ENCODE data around the gene TCF20.

Gene TCF20

DNA sequence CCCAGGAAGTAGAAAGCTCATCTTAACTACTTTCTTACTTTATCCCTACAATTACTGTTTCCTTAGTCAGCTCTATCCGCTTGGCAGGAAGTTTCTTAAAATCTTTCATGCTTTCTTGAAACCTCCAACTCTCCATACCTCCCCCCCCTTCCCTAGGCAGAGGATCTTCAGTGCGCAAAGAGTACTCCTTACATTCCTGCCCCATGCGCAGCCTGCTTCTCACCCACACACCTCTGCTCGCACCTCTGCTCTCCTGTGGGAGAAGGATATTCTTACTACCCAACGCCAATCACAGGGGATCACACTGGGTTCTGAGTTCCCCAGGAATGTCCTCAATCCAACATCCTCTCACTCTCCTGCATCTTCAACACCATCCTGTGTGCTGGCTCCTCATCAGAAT is 12.3 kb downstream of the TCF20 start:
- Mint-ChIP-seq H3K27ac (peak overlapping the region; percentile 12), H3K27me3 (ENCODE audit: low read depth, poor library complexity) (peaks cover 2% of the 10 kb centered on the region), H3K4me1 (peaks cover 29% of the 10 kb centered on the region), H3K4me3 (no peak overlapping the region), H3K9me3 (no peaks in the 10 kb centered on the region), H3K36me3 (ENCODE audit: low read depth) (no peaks in the 10 kb centered on the region)
- TF ChIP-seq, protein P1, sequence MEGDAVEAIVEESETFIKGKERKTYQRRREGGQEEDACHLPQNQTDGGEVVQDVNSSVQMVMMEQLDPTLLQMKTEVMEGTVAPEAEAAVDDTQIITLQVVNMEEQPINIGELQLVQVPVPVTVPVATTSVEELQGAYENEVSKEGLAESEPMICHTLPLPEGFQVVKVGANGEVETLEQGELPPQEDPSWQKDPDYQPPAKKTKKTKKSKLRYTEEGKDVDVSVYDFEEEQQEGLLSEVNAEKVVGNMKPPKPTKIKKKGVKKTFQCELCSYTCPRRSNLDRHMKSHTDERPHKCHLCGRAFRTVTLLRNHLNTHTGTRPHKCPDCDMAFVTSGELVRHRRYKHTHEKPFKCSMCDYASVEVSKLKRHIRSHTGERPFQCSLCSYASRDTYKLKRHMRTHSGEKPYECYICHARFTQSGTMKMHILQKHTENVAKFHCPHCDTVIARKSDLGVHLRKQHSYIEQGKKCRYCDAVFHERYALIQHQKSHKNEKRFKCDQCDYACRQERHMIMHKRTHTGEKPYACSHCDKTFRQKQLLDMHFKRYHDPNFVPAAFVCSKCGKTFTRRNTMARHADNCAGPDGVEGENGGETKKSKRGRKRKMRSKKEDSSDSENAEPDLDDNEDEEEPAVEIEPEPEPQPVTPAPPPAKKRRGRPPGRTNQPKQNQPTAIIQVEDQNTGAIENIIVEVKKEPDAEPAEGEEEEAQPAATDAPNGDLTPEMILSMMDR (IDR thresholded peaks at IDR 0.05), result no peak
- no peak for DNase-seq

DNA sequence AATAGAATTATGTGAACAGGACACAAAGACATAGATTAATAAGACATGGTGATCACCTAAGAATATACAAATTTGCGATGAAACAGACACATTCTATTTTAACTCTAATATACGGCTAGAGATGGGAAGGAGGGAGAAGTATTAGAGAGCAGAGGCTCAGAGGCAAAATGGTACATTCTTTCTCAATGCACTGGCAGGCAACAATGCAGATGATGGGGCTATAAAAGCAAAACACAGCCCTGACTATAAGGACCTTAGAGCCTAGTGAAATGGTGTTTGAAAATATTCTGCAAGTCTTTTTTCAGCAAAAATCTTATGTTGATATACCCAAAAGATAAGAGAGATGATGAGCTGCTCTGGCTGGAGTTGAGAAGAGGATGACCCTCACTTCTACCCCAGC is 13.1 kb downstream of the TCF20 start:
- H3K36me3 Mint-ChIP-seq (ENCODE audit: low read depth), result no peaks in the 10 kb centered on the region
- no peak overlapping the region for H3K27ac Mint-ChIP-seq
- TF ChIP-seq, protein P1 (IDR thresholded peaks at IDR 0.05), result no peak
- DNase-seq, result no peak
- H3K4me1 Mint-ChIP-seq, result peaks cover 29% of the 10 kb centered on the region
- H3K4me3 Mint-ChIP-seq, result no peak overlapping the region
- no peaks in the 10 kb centered on the region for H3K27me3 Mint-ChIP-seq (ENCODE audit: low read depth, poor library complexity)
- H3K9me3 Mint-ChIP-seq, result no peaks in the 10 kb centered on the region

DNA sequence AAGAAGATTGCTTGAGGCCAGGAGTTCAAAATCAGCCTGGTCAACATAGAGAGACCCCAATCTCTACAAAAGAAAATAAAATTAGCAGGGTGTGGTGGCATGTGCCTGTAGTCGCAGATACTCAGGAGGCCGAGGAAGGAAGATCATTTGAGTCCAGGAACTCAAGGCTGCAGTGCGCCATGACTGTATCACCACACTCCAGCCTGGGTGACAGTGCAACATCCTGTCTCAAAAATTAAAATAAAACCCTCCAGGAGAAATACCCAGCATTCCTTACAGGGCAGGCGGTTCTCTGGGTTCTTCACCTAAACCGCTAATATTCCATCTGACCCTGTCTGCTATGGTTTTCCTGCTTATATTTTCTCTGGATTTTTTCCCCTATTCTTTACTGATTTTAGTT is 13.5 kb downstream of the TCF20 start:
- Mint-ChIP-seq H3K4me1 (peaks cover 29% of the 10 kb centered on the region), H3K4me3 (no peak overlapping the region), H3K27me3 (ENCODE audit: low read depth, poor library complexity) (no peaks in the 10 kb centered on the region), H3K36me3 (ENCODE audit: low read depth) (no peaks in the 10 kb centered on the region), H3K9me3 (no peaks in the 10 kb centered on the region), H3K27ac (no peak overlapping the region)
- no peak for DNase-seq
- TF ChIP-seq, protein P1 (IDR thresholded peaks at IDR 0.05), result no peak

DNA sequence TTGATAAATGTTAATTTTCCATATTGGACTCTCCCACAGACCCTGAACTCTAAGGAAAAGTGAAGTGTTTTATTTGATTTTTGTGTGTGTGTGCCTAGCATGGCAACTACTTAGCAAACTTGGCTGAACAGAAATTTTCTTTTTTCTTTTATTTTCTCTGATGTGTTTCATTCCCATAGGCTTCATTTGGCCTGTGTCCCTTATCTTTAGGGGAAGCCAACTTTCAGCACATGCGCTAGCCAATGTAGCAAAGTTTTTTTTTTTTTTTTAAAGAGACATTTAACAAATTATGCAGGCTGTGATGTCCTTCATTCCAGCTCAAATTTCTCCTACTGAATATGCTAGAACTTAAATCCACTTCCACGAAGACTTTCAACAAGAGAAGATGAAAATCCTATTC is 14.2 kb downstream of the TCF20 start:
- Mint-ChIP-seq H3K27ac (no peak overlapping the region), H3K4me3 (no peak overlapping the region), H3K9me3 (no peaks in the 10 kb centered on the region), H3K4me1 (peaks cover 29% of the 10 kb centered on the region), H3K36me3 (ENCODE audit: low read depth) (no peaks in the 10 kb centered on the region), H3K27me3 (ENCODE audit: low read depth, poor library complexity) (no peaks in the 10 kb centered on the region)
- TF ChIP-seq, protein P1 (IDR thresholded peaks at IDR 0.05), result no peak
- no peak for DNase-seq

DNA sequence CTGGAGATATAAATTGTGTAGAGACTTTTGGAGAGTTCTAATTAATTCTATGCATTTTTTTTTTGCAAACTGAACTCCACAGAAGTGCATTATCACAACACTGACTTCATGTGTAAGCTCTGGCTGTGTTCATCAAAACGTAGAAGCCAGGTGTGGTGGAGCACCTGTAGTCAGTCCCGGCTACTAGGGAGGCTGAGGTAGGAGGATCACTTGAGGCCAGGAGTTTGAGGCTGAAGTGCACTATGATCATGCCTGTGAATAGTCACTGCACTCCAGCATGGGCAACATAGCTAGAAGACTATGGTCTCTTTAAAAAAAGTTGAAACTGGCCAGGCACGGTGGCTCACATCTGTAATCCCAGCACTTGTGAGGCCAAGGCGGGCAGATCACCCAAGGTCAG is 20.6 kb downstream of the TCF20 start:
- H3K27me3 Mint-ChIP-seq (ENCODE audit: low read depth, poor library complexity), result no peaks in the 10 kb centered on the region

DNA sequence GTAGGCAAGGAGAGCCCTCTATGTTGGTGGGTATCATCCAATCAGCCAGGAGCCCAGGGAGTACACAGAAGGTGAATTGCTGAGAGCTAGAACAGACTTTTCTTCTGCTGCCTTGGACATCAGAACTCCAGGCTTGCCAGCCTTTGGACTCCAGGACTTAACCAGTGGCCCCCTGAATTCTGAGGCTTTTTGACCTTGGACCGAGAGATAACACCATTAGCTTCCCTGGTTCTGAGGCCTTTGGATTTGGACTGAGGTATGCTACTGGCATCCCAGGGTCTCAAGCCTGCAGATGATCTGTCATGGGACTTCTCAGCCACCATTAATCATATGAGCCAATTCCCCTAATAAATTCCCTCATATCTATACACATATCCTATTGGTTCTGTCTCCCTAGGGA is 21.5 kb downstream of the TCF20 start:
- no peak overlapping the region for H3K27ac Mint-ChIP-seq
- H3K4me3 Mint-ChIP-seq, result no peak overlapping the region
- TF ChIP-seq, protein P1 (IDR thresholded peaks at IDR 0.05), result no peak
- no peaks in the 10 kb centered on the region for H3K27me3 Mint-ChIP-seq (ENCODE audit: low read depth, poor library complexity)
- H3K36me3 Mint-ChIP-seq (ENCODE audit: low read depth), result peaks cover 22% of the 10 kb centered on the region
- no peaks in the 10 kb centered on the region for H3K9me3 Mint-ChIP-seq
- DNase-seq, result no peak
- H3K4me1 Mint-ChIP-seq, result no peaks in the 10 kb centered on the region

More for the DNA sequence above, 20.6 kb downstream of the TCF20 start:
- TF ChIP-seq, protein P1 (IDR thresholded peaks at IDR 0.05), result no peak
- Mint-ChIP-seq H3K36me3 (ENCODE audit: low read depth) (peaks cover 16% of the 10 kb centered on the region), H3K27ac (no peak overlapping the region), H3K4me3 (no peak overlapping the region), H3K9me3 (no peaks in the 10 kb centered on the region), H3K4me1 (no peaks in the 10 kb centered on the region)
- no peak for DNase-seq

Data from nephron progenitor cell (in vitro differentiated cells).